HCT116 (cell line): ENCODE measurements around the gene GOLGA3. TPM values are rescaled to one million over a fixed set of nuclear protein-coding genes. Genes with fewer than 3 reads are reported as not detected.

Experiments used
- ATAC-seq: fragments of 200-7000 bp; cut with Tn5 transposase; 2 replicates; pipeline ENCODE4 v1.9.1; 2020; ENCODE audit warnings: mild to moderate bottlenecking, moderate library complexity
- BruUV-seq: library from RNA; stranded (reverse); fragments of 400-500 nt; replicated peaks from 2 replicates; lab custom pipeline; 2021; lab: Mats Ljungman, UMichigan
- CTCF ChIA-PET: fragments of 300-600 bp; sonication (Branson Sonifier 250); formaldehyde crosslinking; loops from one replicate; lab custom pipeline; 2021; ENCODE audit warnings: antibody characterized with exemption; lab: Charles Lee
- POLR2A ChIA-PET: fragments of 300-600, 350-600 bp; sonication (Branson Sonifier 250); formaldehyde crosslinking; loops from one replicate; lab custom pipeline; 2021; ENCODE audit warnings: antibody characterized with exemption; lab: Charles Lee
- RAD21 ChIA-PET, 2 experiments: fragments of 300-600 bp; sonication (Branson Sonifier 250); formaldehyde crosslinking; loops; one replicate each; lab custom pipeline; 2023; ENCODE audit warnings: low total read pairs in 2 of 2; ENCODE audit not compliant: uncharacterized antibody in 2 of 2, unreplicated experiment in 2 of 2, low non-redundant PET in 1 of 2; lab: Charles Lee
- DNase-seq: peaks from one replicate; pipeline ENCODE4 v3.0.0-alpha.2; 2010; ENCODE audit warnings: low read depth, low spot score
- H2AFZ ChIP-seq: fragments of 200-600 bp; shearing (Covaris generic), sonication (generic); 2 replicates; pipeline ENCODE4 v1.6.1; 2017; ENCODE audit warnings: low read depth, mixed run types, mixed read lengths, antibody characterized with exemption, low read length; ENCODE audit not compliant: poor library complexity, severe bottlenecking
- H3K27ac ChIP-seq: 2 replicates; pipeline ENCODE4 v1.5.1; 2012; ENCODE audit warnings: low read depth, low read length
- H3K27me3 ChIP-seq: fragments of 200-600 bp; sonication (generic); 2 replicates; pipeline ENCODE4 v1.6.1; 2016; ENCODE audit warnings: mixed run types, low read length, mixed read lengths; ENCODE audit not compliant: insufficient read depth
- H3K36me3 ChIP-seq, 2 experiments: fragments of 200-500 bp in 1 of 2; fragments of 200-600 bp in 1 of 2; sonication (Bioruptor generic) in 1 of 2; sonication (generic) in 1 of 2; 2 replicates each; pipeline versions ENCODE4 v1.5.1 to v1.6.1; 2014 to 2016; ENCODE audit warnings: low read length in 2 of 2, inconsistent platforms in 1 of 2, mixed read lengths in 1 of 2, mixed run types in 1 of 2; ENCODE audit not compliant: insufficient read depth in 2 of 2, control insufficient read depth in 1 of 2
- H3K4me1 ChIP-seq, 2 experiments: fragments of 200-600 bp in 1 of 2; sonication (generic) in 1 of 2; 2 replicates each; pipeline versions ENCODE4 v1.5.1 to v1.6.1; 2012 to 2017; ENCODE audit warnings: low read length in 2 of 2, inconsistent platforms in 1 of 2, mild to moderate bottlenecking in 1 of 2, mixed read lengths in 1 of 2, mixed run types in 1 of 2, moderate library complexity in 1 of 2; ENCODE audit not compliant: insufficient read depth in 2 of 2, control insufficient read depth in 1 of 2
- H3K4me2 ChIP-seq: fragments of 200-600 bp; sonication (generic); 2 replicates; pipeline ENCODE4 v1.6.1; 2017; ENCODE audit warnings: mixed run types, low read length, mixed read lengths
- H3K4me3 ChIP-seq, 2 experiments: fragments of 200-600 bp in 1 of 2; sonication (generic) in 1 of 2; replicated peaks in 1 of 2; 2 replicates each; pipeline ENCODE4 v1.5.1; 2011 to 2016; ENCODE audit warnings: low read length in 2 of 2, control low read depth in 1 of 2, low read depth in 1 of 2, mild to moderate bottlenecking in 1 of 2, mixed read lengths in 1 of 2, mixed run types in 1 of 2
- H3K79me2 ChIP-seq: fragments of 200-600 bp; sonication (generic); 2 replicates; pipeline ENCODE4 v1.6.1; 2017; ENCODE audit warnings: mild to moderate bottlenecking, mixed run types, low read length, moderate library complexity, mixed read lengths; ENCODE audit not compliant: insufficient read depth
- H3K9ac ChIP-seq: fragments of 200-600 bp; sonication (generic); 2 replicates; pipeline ENCODE4 v1.6.1; 2016; ENCODE audit warnings: low read length, mixed read lengths
- H3K9me2 ChIP-seq: fragments of 200-600 bp; sonication (generic), shearing (Covaris generic); 2 replicates; pipeline ENCODE4 v1.6.1; 2017; ENCODE audit warnings: mixed run types, mild to moderate bottlenecking, moderate library complexity; ENCODE audit not compliant: insufficient read depth
- H3K9me3 ChIP-seq, 2 experiments: fragments of 200-500 bp in 1 of 2; fragments of 200-600 bp in 1 of 2; sonication (Bioruptor generic) in 1 of 2; sonication (generic) in 1 of 2; 2 replicates each; pipeline ENCODE4 v1.6.1; 2014 to 2017; ENCODE audit warnings: low read length in 2 of 2, mixed read lengths in 2 of 2, inconsistent platforms in 1 of 2, low read depth in 1 of 2, mild to moderate bottlenecking in 1 of 2, mixed run types in 1 of 2, moderate library complexity in 1 of 2; ENCODE audit not compliant: control insufficient read depth in 1 of 2, insufficient read depth in 1 of 2
- H4K20me1 ChIP-seq: fragments of 200-600 bp; sonication (generic), shearing (Covaris generic); 2 replicates; pipeline ENCODE4 v1.6.1; 2017; ENCODE audit warnings: mixed run types, mild to moderate bottlenecking, moderate library complexity; ENCODE audit not compliant: insufficient read depth
- ATF3 ChIP-seq: IDR thresholded peaks from 2 replicates; pipeline ENCODE4 v1.6.1; 2012
- CBX3 ChIP-seq: IDR thresholded peaks from 2 replicates; pipeline ENCODE4 v1.6.1; 2012; ENCODE audit warnings: low read depth
- CEBPB ChIP-seq: IDR thresholded peaks from 2 replicates; pipeline ENCODE4 v1.6.1; 2012; ENCODE audit warnings: low read depth
- CTCF ChIP-seq, 3 experiments: fragments of 200-600 bp in 1 of 3; sonication (generic) in 1 of 3; IDR thresholded peaks in 2 of 3; conservative IDR thresholded peaks in 1 of 3; 2 replicates each; pipeline ENCODE4 v1.5.1; 2012 to 2017; ENCODE audit warnings: low read depth in 2 of 3, low read length in 2 of 3, antibody characterized with exemption in 1 of 3, borderline replicate concordance in 1 of 3, control low read depth in 1 of 3, mild to moderate bottlenecking in 1 of 3, mixed read lengths in 1 of 3, mixed run types in 1 of 3, moderate library complexity in 1 of 3; ENCODE audit not compliant: insufficient read depth in 1 of 3
- EGR1 ChIP-seq: IDR thresholded peaks from 2 replicates; pipeline ENCODE4 v1.6.1; 2012; ENCODE audit warnings: low read depth
- ELF1 ChIP-seq: IDR thresholded peaks from 2 replicates; pipeline ENCODE4 v1.6.1; 2012; ENCODE audit warnings: low read depth, borderline replicate concordance
- EZH2phosphoT487 ChIP-seq: fragments of 200-600 bp; IDR thresholded peaks from 2 replicates; pipeline ENCODE4 v1.6.1; 2018; ENCODE audit warnings: antibody characterized with exemption, borderline replicate concordance
- FOSL1 ChIP-seq: IDR thresholded peaks from 2 replicates; pipeline ENCODE4 v1.6.1; 2012; ENCODE audit warnings: low read depth
- JUND ChIP-seq: IDR thresholded peaks from 2 replicates; pipeline ENCODE4 v1.6.1; 2012
- MAX ChIP-seq: IDR thresholded peaks from 2 replicates; pipeline ENCODE4 v1.6.1; 2012
- POLR2A ChIP-seq: IDR thresholded peaks from 2 replicates; pipeline ENCODE4 v1.7.0; 2011; ENCODE audit warnings: borderline replicate concordance; ENCODE audit not compliant: insufficient read depth, insufficient read length; ENCODE audit errors: extremely low read depth
- POLR2AphosphoS5 ChIP-seq: IDR thresholded peaks from 2 replicates; pipeline ENCODE4 v1.6.1; 2011; ENCODE audit warnings: mild to moderate bottlenecking, low read depth, low read length, moderate library complexity
- RAD21 ChIP-seq: IDR thresholded peaks from 2 replicates; pipeline ENCODE4 v1.6.1; 2012; ENCODE audit warnings: low read depth, mild to moderate bottlenecking
- REST ChIP-seq: IDR thresholded peaks from 2 replicates; pipeline ENCODE4 v1.6.1; 2012; ENCODE audit warnings: low read depth
- SIN3A ChIP-seq: IDR thresholded peaks from 2 replicates; pipeline ENCODE4 v1.6.1; 2012; ENCODE audit warnings: low read depth
- SRF ChIP-seq: IDR thresholded peaks from 2 replicates; pipeline ENCODE4 v1.6.1; 2012; ENCODE audit warnings: low read depth
- YY1 ChIP-seq: IDR thresholded peaks from 2 replicates; pipeline ENCODE4 v1.6.1; 2011; ENCODE audit warnings: low read length, low read depth, moderate library complexity, mild to moderate bottlenecking; ENCODE audit not compliant: insufficient replicate concordance; ENCODE audit errors: extremely low read depth
- ZBTB33 ChIP-seq: IDR thresholded peaks from 2 replicates; pipeline ENCODE4 v1.6.1; 2011; ENCODE audit warnings: mild to moderate bottlenecking, low read length, moderate library complexity; ENCODE audit not compliant: insufficient replicate concordance; ENCODE audit errors: extremely low read depth
- ZFX ChIP-seq: fragments of 450-650 bp; IDR thresholded peaks from 2 replicates; pipeline ENCODE4 v1.6.1; 2017
- ZNF274 ChIP-seq: fragments of 200-500 bp; sonication (Bioruptor generic); IDR thresholded peaks from 2 replicates; pipeline ENCODE4 v1.6.1; 2014; ENCODE audit warnings: mild to moderate bottlenecking, low read depth, low read length, inconsistent platforms
- intact Hi-C: fragments of 100-400 bp; cut with micrococcal nuclease; formaldehyde crosslinking; loops from 2 replicates; pipeline ENCODE4 v1.10.0; 2022
- total RNA-seq: library from RNA; stranded (reverse); gene quantifications from one replicate; pipeline ENCODE4 v1.2.1, GENCODE V29; 2021; ENCODE audit not compliant: unreplicated experiment

The GOLGA3 gene
- total RNA-seq, 1 experiment from 2014 or later, result 35.1 TPM

GRCh38 chr12:132727091-132727794, 101.4 kb downstream of the GOLGA3 start:
- intact Hi-C loops, result no loop called here
- ChIA-PET CTCF (no interaction called here), POLR2A (no interaction called here), RAD21 (no interaction called here)
- Histone ChIP-seq H3K36me3 (peaks cover 46 to 59% of the 10 kb centered on the region in 2 experiments), H3K9ac (no peak overlapping the region), H3K4me1 (peaks cover 0 to 3% of the 10 kb centered on the region in 2 experiments; a peak in 1 of 4 replicates), H3K9me3 (no peaks in the 10 kb centered on the region), H2AFZ (no peak overlapping the region), H3K27ac (no peak overlapping the region), H3K4me3 (no peak overlapping the region), H3K9me2 (no peaks in the 10 kb centered on the region), H3K4me2 (no peak overlapping the region), H4K20me1 (peaks cover 3% of the 10 kb centered on the region; the same call in 1 of the 2 replicates), H3K79me2 (peaks cover 4% of the 10 kb centered on the region; the same call in 1 of the 2 replicates), H3K27me3 (no peaks in the 10 kb centered on the region)
- no TSS peak for BruUV-seq
- ATAC-seq (no peak), DNase-seq (no peak)
- TF ChIP-seq JUND (no peak), CEBPB (no peak), CBX3 (no peak), EGR1 (no peak), ZFX (no peak), FOSL1 (no peak), RAD21 (no peak), POLR2A (no peak), MAX (no peak), ZBTB33 (no peak), EZH2phosphoT487 (no peak), POLR2AphosphoS5 (no peak), SIN3A (no peak), CTCF (IDR thresholded peaks at IDR 0.05 in 2 of 3, conservative IDR thresholded peaks at IDR 0.05 in 1 of 3; ENCODE audit: borderline replicate concordance in 1 of 3, insufficient read depth in 1 of 3, low read depth in 2 of 3, low read length in 2 of 3) (no peak), REST (no peak), ATF3 (no peak), YY1 (no peak), ZNF274 (no peak), ELF1 (no peak), SRF (no peak)
